Stimulated activated memory B cell treated with anti-CD40 and anti-IgM and Interleukin-4, amounts not matched to agents 10 μg/mL and 1 μg/mL and 100 μg/mL, for 72 hours (primary cell): ENCODE data around the gene PDGFA.
A peak's percentile ranks its signal among the peaks of the same experiment; 100 is the strongest.

ENCODE experiments used
- ATAC-seq: fragments of 150-1000 bp; cut with Tn5 transposase; 2 replicates; pipeline ENCODE4 v1.10.0; 2021
- H3K27ac Mint-ChIP-seq: one replicate; pipeline ENCODE4 v1.8.0; 2022; ENCODE audit warnings: mild to moderate bottlenecking, mixed read lengths
- H3K27me3 Mint-ChIP-seq: one replicate; pipeline ENCODE4 v1.8.0; 2022; ENCODE audit warnings: mixed read lengths
- H3K36me3 Mint-ChIP-seq: one replicate; pipeline ENCODE4 v1.8.0; 2022; ENCODE audit warnings: mixed read lengths
- H3K4me1 Mint-ChIP-seq: one replicate; pipeline ENCODE4 v1.8.0; 2022; ENCODE audit warnings: mixed read lengths
- H3K4me3 Mint-ChIP-seq: one replicate; pipeline ENCODE4 v1.8.0; 2022; ENCODE audit warnings: mild to moderate bottlenecking, moderate library complexity, mixed read lengths
- H3K9me3 Mint-ChIP-seq: one replicate; pipeline ENCODE4 v1.8.0; 2022; ENCODE audit warnings: mixed read lengths

PDGFA gene

GRCh38 chr7:519484-520390, at the start of gene PDGFA:
Gene PDGFA (minus strand): TSS chr7:519846. CDS start chr7:519001, 845 bp downstream.
- H3K4me1 Mint-ChIP-seq: peaks cover 21% of the 10 kb centered on the region
- H3K9me3 Mint-ChIP-seq: no peaks in the 10 kb centered on the region
- no peaks in the 10 kb centered on the region for H3K36me3 Mint-ChIP-seq
- no peak within 1 kb of the TSS for H3K27ac Mint-ChIP-seq
- H3K27me3 Mint-ChIP-seq: peaks cover 47% of the 10 kb centered on the region
- H3K4me3 Mint-ChIP-seq: peak within 1 kb of the TSS; percentile 80
- peak; percentile 24 for ATAC-seq

- Mint-ChIP-seq H3K4me3 (no peak overlapping the region), H3K36me3 (no peaks in the 10 kb centered on the region), H3K4me1 (no peaks in the 10 kb centered on the region), H3K27ac (no peak overlapping the region), H3K27me3 (no peaks in the 10 kb centered on the region), H3K9me3 (no peaks in the 10 kb centered on the region)
- ATAC-seq: no peak
These were observed 48.6 kb upstream of the PDGFA start for GRCh38 chr7:568031-568951.

GRCh38 chr7:567305-567883, 47.7 kb upstream of the PDGFA start:
- ATAC-seq: no peak
- H3K9me3 Mint-ChIP-seq: no peaks in the 10 kb centered on the region
- H3K36me3 Mint-ChIP-seq: peaks cover 5% of the 10 kb centered on the region
- no peak overlapping the region for H3K4me3 Mint-ChIP-seq
- no peaks in the 10 kb centered on the region for H3K4me1 Mint-ChIP-seq
- no peaks in the 10 kb centered on the region for H3K27me3 Mint-ChIP-seq
- no peak overlapping the region for H3K27ac Mint-ChIP-seq

GRCh38 chr7:566100-566499, 46.5 kb upstream of the PDGFA start:
- no peak overlapping the region for H3K4me3 Mint-ChIP-seq
- ATAC-seq: no peak
- H3K4me1 Mint-ChIP-seq: no peaks in the 10 kb centered on the region
- peaks cover under 1% of the 10 kb centered on the region for H3K9me3 Mint-ChIP-seq
- H3K36me3 Mint-ChIP-seq: peaks cover 8% of the 10 kb centered on the region
- H3K27ac Mint-ChIP-seq: no peak overlapping the region
- H3K27me3 Mint-ChIP-seq: no peaks in the 10 kb centered on the region

- ATAC-seq: peak; percentile 18
- peaks cover 11% of the 10 kb centered on the region for H3K36me3 Mint-ChIP-seq
These were observed 44.7 kb upstream of the PDGFA start for GRCh38 chr7:564176-564865.

GRCh38 chr7:563629-564170, 44.1 kb upstream of the PDGFA start:
- H3K36me3 Mint-ChIP-seq: peaks cover 11% of the 10 kb centered on the region

More at GRCh38 chr7:564176-564865, 44.7 kb upstream of the PDGFA start:
- Mint-ChIP-seq H3K27ac (no peak overlapping the region), H3K9me3 (peaks cover 3% of the 10 kb centered on the region), H3K27me3 (no peaks in the 10 kb centered on the region), H3K4me3 (no peak overlapping the region), H3K4me1 (no peaks in the 10 kb centered on the region)

GRCh38 chr7:562789-563628, 43.4 kb upstream of the PDGFA start:
- Mint-ChIP-seq H3K27ac (no peak overlapping the region), H3K4me1 (no peaks in the 10 kb centered on the region), H3K27me3 (no peaks in the 10 kb centered on the region), H3K9me3 (peaks cover 3% of the 10 kb centered on the region), H3K4me3 (no peak overlapping the region), H3K36me3 (peaks cover 12% of the 10 kb centered on the region)
- peak; percentile 11 for ATAC-seq

More at GRCh38 chr7:563629-564170, 44.1 kb upstream of the PDGFA start:
- Mint-ChIP-seq H3K27me3 (no peaks in the 10 kb centered on the region), H3K4me1 (no peaks in the 10 kb centered on the region), H3K27ac (no peak overlapping the region), H3K9me3 (peaks cover 3% of the 10 kb centered on the region), H3K4me3 (no peak overlapping the region)
- peak; percentile 20 for ATAC-seq

GRCh38 chr7:562374-562675, 42.7 kb upstream of the PDGFA start:
- no peak for ATAC-seq
- Mint-ChIP-seq H3K9me3 (peaks cover 3% of the 10 kb centered on the region), H3K4me1 (no peaks in the 10 kb centered on the region), H3K27me3 (no peaks in the 10 kb centered on the region), H3K36me3 (peaks cover 18% of the 10 kb centered on the region), H3K27ac (no peak overlapping the region), H3K4me3 (no peak overlapping the region)

- no peak overlapping the region for H3K4me3 Mint-ChIP-seq
These were observed 42.2 kb upstream of the PDGFA start for GRCh38 chr7:561631-562373.

GRCh38 chr7:560966-561630, 41.5 kb upstream of the PDGFA start:
- Mint-ChIP-seq H3K27ac (no peak overlapping the region), H3K27me3 (no peaks in the 10 kb centered on the region), H3K9me3 (peaks cover 3% of the 10 kb centered on the region), H3K4me1 (no peaks in the 10 kb centered on the region), H3K36me3 (peaks cover 19% of the 10 kb centered on the region), H3K4me3 (no peak overlapping the region)
- ATAC-seq: no peak

More at GRCh38 chr7:561631-562373, 42.2 kb upstream of the PDGFA start:
- Mint-ChIP-seq H3K4me1 (no peaks in the 10 kb centered on the region), H3K36me3 (peaks cover 19% of the 10 kb centered on the region), H3K27me3 (no peaks in the 10 kb centered on the region), H3K27ac (no peak overlapping the region), H3K9me3 (peaks cover 3% of the 10 kb centered on the region)
- ATAC-seq: no peak

GRCh38 chr7:559396-559705, 39.7 kb upstream of the PDGFA start:
- ATAC-seq: no peak
- H3K9me3 Mint-ChIP-seq: peaks cover 3% of the 10 kb centered on the region
- H3K27me3 Mint-ChIP-seq: no peaks in the 10 kb centered on the region
- H3K36me3 Mint-ChIP-seq: peaks cover 19% of the 10 kb centered on the region
- H3K27ac Mint-ChIP-seq: no peak overlapping the region
- no peak overlapping the region for H3K4me3 Mint-ChIP-seq
- no peaks in the 10 kb centered on the region for H3K4me1 Mint-ChIP-seq

GRCh38 chr7:557558-557881, 37.9 kb upstream of the PDGFA start:
- H3K4me3 Mint-ChIP-seq: no peak overlapping the region
- peaks cover 3% of the 10 kb centered on the region for H3K9me3 Mint-ChIP-seq
- H3K4me1 Mint-ChIP-seq: no peaks in the 10 kb centered on the region
- no peak for ATAC-seq
- H3K27ac Mint-ChIP-seq: no peak overlapping the region
- peaks cover 15% of the 10 kb centered on the region for H3K36me3 Mint-ChIP-seq
- H3K27me3 Mint-ChIP-seq: no peaks in the 10 kb centered on the region

GRCh38 chr7:556837-557557, 37.4 kb upstream of the PDGFA start:
- peaks cover 3% of the 10 kb centered on the region for H3K9me3 Mint-ChIP-seq
- ATAC-seq: no peak
- H3K4me1 Mint-ChIP-seq: no peaks in the 10 kb centered on the region
- H3K27me3 Mint-ChIP-seq: no peaks in the 10 kb centered on the region
- H3K27ac Mint-ChIP-seq: no peak overlapping the region
- H3K4me3 Mint-ChIP-seq: no peak overlapping the region
- peaks cover 14% of the 10 kb centered on the region for H3K36me3 Mint-ChIP-seq
